ENCODE data around the gene GLB1L3.

DNA sequence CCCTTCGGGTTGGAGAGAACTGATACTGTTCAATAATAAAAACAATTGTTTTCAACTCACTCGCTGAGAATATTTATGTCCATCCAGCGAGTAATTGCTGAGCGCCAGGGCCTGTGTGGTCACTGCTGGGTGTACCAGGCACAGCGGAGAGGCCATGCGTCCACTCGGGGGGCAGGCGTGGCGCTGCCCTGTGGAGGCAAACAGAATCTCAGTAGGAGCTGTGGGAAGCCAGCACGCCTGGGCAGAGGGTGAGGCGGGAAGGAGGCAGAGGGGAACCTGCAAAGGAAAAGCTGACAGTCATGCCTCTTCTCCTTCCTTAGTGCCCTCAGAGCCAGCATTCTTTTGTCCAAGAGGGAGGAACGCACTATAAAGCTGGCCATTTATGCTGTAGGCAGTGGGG is 11.4 kb downstream of the GLB1L3 start:
- TF ChIP-seq EZH2 (IDR thresholded peaks at IDR 0.05; ENCODE audit: borderline replicate concordance, low read depth, low read length, poor library complexity, severe bottlenecking), result no peak
- TF ChIP-seq, protein P1, sequence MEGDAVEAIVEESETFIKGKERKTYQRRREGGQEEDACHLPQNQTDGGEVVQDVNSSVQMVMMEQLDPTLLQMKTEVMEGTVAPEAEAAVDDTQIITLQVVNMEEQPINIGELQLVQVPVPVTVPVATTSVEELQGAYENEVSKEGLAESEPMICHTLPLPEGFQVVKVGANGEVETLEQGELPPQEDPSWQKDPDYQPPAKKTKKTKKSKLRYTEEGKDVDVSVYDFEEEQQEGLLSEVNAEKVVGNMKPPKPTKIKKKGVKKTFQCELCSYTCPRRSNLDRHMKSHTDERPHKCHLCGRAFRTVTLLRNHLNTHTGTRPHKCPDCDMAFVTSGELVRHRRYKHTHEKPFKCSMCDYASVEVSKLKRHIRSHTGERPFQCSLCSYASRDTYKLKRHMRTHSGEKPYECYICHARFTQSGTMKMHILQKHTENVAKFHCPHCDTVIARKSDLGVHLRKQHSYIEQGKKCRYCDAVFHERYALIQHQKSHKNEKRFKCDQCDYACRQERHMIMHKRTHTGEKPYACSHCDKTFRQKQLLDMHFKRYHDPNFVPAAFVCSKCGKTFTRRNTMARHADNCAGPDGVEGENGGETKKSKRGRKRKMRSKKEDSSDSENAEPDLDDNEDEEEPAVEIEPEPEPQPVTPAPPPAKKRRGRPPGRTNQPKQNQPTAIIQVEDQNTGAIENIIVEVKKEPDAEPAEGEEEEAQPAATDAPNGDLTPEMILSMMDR (conservative IDR thresholded peaks at IDR 0.05; ENCODE audit: low read depth, low read length), result no peak
